Measurements from ENCODE around the gene SLC52A1.

SLC52A1 gene

DNA sequence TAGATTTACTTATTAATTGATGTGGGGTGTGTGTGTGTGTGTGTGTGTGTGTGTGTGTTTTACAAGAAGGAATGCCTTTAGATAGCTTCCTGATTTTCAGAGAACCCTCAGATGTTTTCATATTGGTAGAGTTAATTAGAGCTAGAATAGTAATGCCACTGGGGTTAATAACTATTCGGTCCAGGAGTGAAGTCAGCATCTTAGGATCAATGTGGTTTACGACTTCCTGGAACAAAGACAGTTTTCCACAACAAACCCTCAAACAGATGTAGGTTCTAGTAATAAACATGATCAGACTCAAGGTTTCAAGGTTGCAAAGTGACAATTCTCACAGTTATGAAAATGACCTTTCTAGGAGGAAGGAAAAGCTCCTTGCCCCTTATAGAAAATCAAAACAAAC lies 12.2 kb upstream of the SLC52A1 start:
- Histone ChIP-seq H3K27me3 (ENCODE audit: control insufficient read depth in 1 of 2, insufficient read depth in 1 of 2, low read length in 2 of 2) (no peaks in the 10 kb centered on the region), H2BK120ac (ENCODE audit: low read depth, low read length) (no peak overlapping the region), H3K36me3 (ENCODE audit: control insufficient read depth in 1 of 2, insufficient read depth in 2 of 2, low read depth in 1 of 2, low read length in 2 of 2) (no peaks in the 10 kb centered on the region), H3K4me3 (ENCODE audit: insufficient read depth in 1 of 2, low read depth in 1 of 2, low read length in 2 of 2) (no peak overlapping the region), H3K4me2 (ENCODE audit: low read length, poor library complexity, severe bottlenecking) (no peak overlapping the region), H2BK12ac (ENCODE audit: low read length in 2 of 2) (no peak overlapping the region), H2BK15ac (ENCODE audit: low read depth, poor library complexity, severe bottlenecking) (no peak overlapping the region), H3K4ac (ENCODE audit: low read depth in 1 of 2, low read length in 2 of 2) (no peak overlapping the region), H4K91ac (ENCODE audit: low read length) (no peak overlapping the region), H3K23ac (ENCODE audit: low read length in 2 of 2) (no peak overlapping the region), H3K9me3 (ENCODE audit: control insufficient read depth, low read length) (no peaks in the 10 kb centered on the region), H2AK5ac (ENCODE audit: low read length, severe bottlenecking) (no peak overlapping the region), H3K27ac (ENCODE audit: low read length, poor library complexity, severe bottlenecking) (no peak overlapping the region), H3K14ac (ENCODE audit: low read length in 2 of 2) (no peak overlapping the region), H3K4me1 (ENCODE audit: control insufficient read depth, insufficient read depth, low read depth, low read length) (peaks cover 1% of the 10 kb centered on the region), H2AFZ (ENCODE audit: low read depth, low read length) (no peak overlapping the region), H3K79me1 (replicated peaks; ENCODE audit: low read length, poor library complexity, severe bottlenecking) (no peaks in the 10 kb centered on the region), H2BK5ac (ENCODE audit: low read depth, low read length, poor library complexity, severe bottlenecking) (no peak overlapping the region), H3K18ac (ENCODE audit: low read depth in 1 of 2, low read length in 2 of 2) (no peak overlapping the region), H4K8ac (ENCODE audit: low read length) (no peak overlapping the region), H3K9ac (ENCODE audit: low read length) (peak overlapping the region; percentile 22)
- DNase-seq, result no peak
- 44% methylated on average over 2 of the region's 2 CpGs for WGBS

DNA sequence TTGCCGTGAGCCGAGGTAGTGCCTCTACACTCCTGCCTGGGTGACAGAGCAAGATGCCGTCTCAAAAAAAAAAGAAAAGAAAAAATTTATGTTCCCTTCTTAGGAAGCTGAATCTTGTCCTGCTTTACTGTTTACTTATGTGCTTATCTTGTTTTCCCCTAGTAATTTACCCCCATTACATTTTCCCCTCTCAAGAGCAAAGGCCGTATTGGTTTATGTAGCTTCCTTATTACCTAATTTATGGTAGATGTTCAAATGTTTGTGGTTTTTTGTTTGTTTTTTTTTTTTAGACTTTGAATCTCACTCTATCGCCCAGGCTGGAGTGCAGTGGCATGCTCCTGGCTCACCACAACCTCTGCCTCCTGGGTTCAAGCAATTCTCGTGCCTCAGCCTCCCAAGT lies 10.3 kb upstream of the SLC52A1 start:
- H3K79me1 ChIP-seq (replicated peaks; ENCODE audit: low read length, poor library complexity, severe bottlenecking), result no peaks in the 10 kb centered on the region
- H3K4me3 ChIP-seq (ENCODE audit: insufficient read depth in 1 of 2, low read depth in 1 of 2, low read length in 2 of 2), result no peak overlapping the region
- H3K9me3 ChIP-seq (ENCODE audit: control insufficient read depth, low read length), result no peaks in the 10 kb centered on the region
- H2BK5ac ChIP-seq (ENCODE audit: low read depth, low read length, poor library complexity, severe bottlenecking), result no peak overlapping the region
- H3K27me3 ChIP-seq (ENCODE audit: control insufficient read depth in 1 of 2, insufficient read depth in 1 of 2, low read length in 2 of 2), result no peaks in the 10 kb centered on the region
- H3K27ac ChIP-seq (ENCODE audit: low read length, poor library complexity, severe bottlenecking), result no peak overlapping the region
- no peaks in the 10 kb centered on the region for H3K36me3 ChIP-seq (ENCODE audit: control insufficient read depth in 1 of 2, insufficient read depth in 2 of 2, low read depth in 1 of 2, low read length in 2 of 2)
- no peak overlapping the region for H3K4ac ChIP-seq (ENCODE audit: low read depth in 1 of 2, low read length in 2 of 2)
- no peak overlapping the region for H3K18ac ChIP-seq (ENCODE audit: low read depth in 1 of 2, low read length in 2 of 2)
- no peak overlapping the region for H2BK15ac ChIP-seq (ENCODE audit: low read depth, poor library complexity, severe bottlenecking)
- no peak overlapping the region for H2BK120ac ChIP-seq (ENCODE audit: low read depth, low read length)
- H2AFZ ChIP-seq (ENCODE audit: low read depth, low read length), result no peak overlapping the region
- WGBS, result 81% methylated on average over 4 of the region's 6 CpGs
- no peak overlapping the region for H3K9ac ChIP-seq (ENCODE audit: low read length)
- H3K4me2 ChIP-seq (ENCODE audit: low read length, poor library complexity, severe bottlenecking), result no peak overlapping the region
- no peak overlapping the region for H3K14ac ChIP-seq (ENCODE audit: low read length in 2 of 2)
- no peak overlapping the region for H2BK12ac ChIP-seq (ENCODE audit: low read length in 2 of 2)
- peaks cover 1% of the 10 kb centered on the region for H3K4me1 ChIP-seq (ENCODE audit: control insufficient read depth, insufficient read depth, low read depth, low read length)
- H4K8ac ChIP-seq (ENCODE audit: low read length), result no peak overlapping the region
- H3K23ac ChIP-seq (ENCODE audit: low read length in 2 of 2), result no peak overlapping the region
- H4K91ac ChIP-seq (ENCODE audit: low read length), result no peak overlapping the region
- DNase-seq, result no peak
- H2AK5ac ChIP-seq (ENCODE audit: low read length, severe bottlenecking), result no peak overlapping the region

DNA sequence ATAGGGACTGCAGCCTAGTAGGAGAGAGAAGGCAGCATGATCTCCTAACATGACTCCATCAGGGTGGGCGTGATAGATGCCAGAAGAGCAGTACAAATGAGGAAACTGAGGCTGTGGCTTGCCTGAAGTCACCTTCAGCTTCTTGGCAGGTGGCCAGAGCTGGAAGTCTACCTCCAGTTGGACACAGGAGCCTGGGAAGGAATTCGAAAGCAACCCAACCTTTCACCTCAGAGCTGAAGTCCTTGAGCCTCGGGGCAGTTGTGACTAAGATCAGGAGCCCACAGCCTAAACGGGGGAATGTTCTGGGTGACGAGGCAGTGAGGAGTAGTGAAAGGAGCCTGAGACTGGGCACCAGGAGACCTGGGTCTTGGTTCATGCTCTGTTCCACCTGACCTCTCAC lies 9.4 kb upstream of the SLC52A1 start:
- no peak overlapping the region for H3K27ac ChIP-seq (ENCODE audit: low read length, poor library complexity, severe bottlenecking)
- no peak overlapping the region for H2BK120ac ChIP-seq (ENCODE audit: low read depth, low read length)
- no peak overlapping the region for H2AFZ ChIP-seq (ENCODE audit: low read depth, low read length)
- H3K9ac ChIP-seq (ENCODE audit: low read length), result no peak overlapping the region
- no peak overlapping the region for H2BK12ac ChIP-seq (ENCODE audit: low read length in 2 of 2)
- H3K4me3 ChIP-seq (ENCODE audit: insufficient read depth in 1 of 2, low read depth in 1 of 2, low read length in 2 of 2), result no peak overlapping the region
- no peaks in the 10 kb centered on the region for H3K36me3 ChIP-seq (ENCODE audit: control insufficient read depth in 1 of 2, insufficient read depth in 2 of 2, low read depth in 1 of 2, low read length in 2 of 2)
- peaks cover 1% of the 10 kb centered on the region for H3K4me1 ChIP-seq (ENCODE audit: control insufficient read depth, insufficient read depth, low read depth, low read length)
- H3K4ac ChIP-seq (ENCODE audit: low read depth in 1 of 2, low read length in 2 of 2), result no peak overlapping the region
- H3K23ac ChIP-seq (ENCODE audit: low read length in 2 of 2), result no peak overlapping the region
- H3K18ac ChIP-seq (ENCODE audit: low read depth in 1 of 2, low read length in 2 of 2), result no peak overlapping the region
- H2BK15ac ChIP-seq (ENCODE audit: low read depth, poor library complexity, severe bottlenecking), result no peak overlapping the region
- no peak overlapping the region for H3K14ac ChIP-seq (ENCODE audit: low read length in 2 of 2)
- H3K27me3 ChIP-seq (ENCODE audit: control insufficient read depth in 1 of 2, insufficient read depth in 1 of 2, low read length in 2 of 2), result no peaks in the 10 kb centered on the region
- H2BK5ac ChIP-seq (ENCODE audit: low read depth, low read length, poor library complexity, severe bottlenecking), result no peak overlapping the region
- WGBS, result 91% methylated on average over 5 of the region's 5 CpGs
- H2AK5ac ChIP-seq (ENCODE audit: low read length, severe bottlenecking), result no peak overlapping the region
- no peaks in the 10 kb centered on the region for H3K79me1 ChIP-seq (replicated peaks; ENCODE audit: low read length, poor library complexity, severe bottlenecking)
- DNase-seq, result no peak
- no peak overlapping the region for H4K8ac ChIP-seq (ENCODE audit: low read length)
- no peak overlapping the region for H4K91ac ChIP-seq (ENCODE audit: low read length)
- no peak overlapping the region for H3K4me2 ChIP-seq (ENCODE audit: low read length, poor library complexity, severe bottlenecking)
- no peaks in the 10 kb centered on the region for H3K9me3 ChIP-seq (ENCODE audit: control insufficient read depth, low read length)

DNA sequence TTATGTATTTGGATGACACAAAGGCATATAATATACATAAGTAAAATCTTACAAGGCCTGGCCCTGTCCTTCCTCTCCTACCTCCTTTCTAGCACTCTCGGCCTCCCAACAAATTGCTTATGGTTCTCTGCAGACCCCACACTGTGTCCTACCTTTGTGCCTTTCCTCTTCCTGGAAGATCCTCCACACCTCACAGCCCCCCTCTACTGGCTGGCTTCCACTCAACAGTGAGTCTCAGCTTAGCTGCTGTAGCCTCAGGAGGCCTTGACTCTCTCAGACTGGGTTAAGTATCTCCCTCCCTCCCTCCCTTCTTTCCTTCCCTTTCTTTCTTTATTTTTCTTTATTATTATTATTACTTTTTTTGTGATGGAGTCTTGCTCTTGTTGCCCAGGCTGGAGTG lies 8.3 kb upstream of the SLC52A1 start:
- no peak overlapping the region for H2BK12ac ChIP-seq (ENCODE audit: low read length in 2 of 2)
- WGBS, result 94% methylated on average over 1 of the region's 1 CpG

More for the DNA sequence above, 8.3 kb upstream of the SLC52A1 start:
- Histone ChIP-seq H3K14ac (ENCODE audit: low read length in 2 of 2) (no peak overlapping the region), H2AK5ac (ENCODE audit: low read length, severe bottlenecking) (no peak overlapping the region), H3K9ac (ENCODE audit: low read length) (no peak overlapping the region), H2BK120ac (ENCODE audit: low read depth, low read length) (no peak overlapping the region), H3K27ac (ENCODE audit: low read length, poor library complexity, severe bottlenecking) (no peak overlapping the region), H4K91ac (ENCODE audit: low read length) (no peak overlapping the region), H3K23ac (ENCODE audit: low read length in 2 of 2) (no peak overlapping the region), H3K27me3 (ENCODE audit: control insufficient read depth in 1 of 2, insufficient read depth in 1 of 2, low read length in 2 of 2) (no peaks in the 10 kb centered on the region), H2BK15ac (ENCODE audit: low read depth, poor library complexity, severe bottlenecking) (no peak overlapping the region), H3K18ac (ENCODE audit: low read depth in 1 of 2, low read length in 2 of 2) (no peak overlapping the region), H3K4ac (ENCODE audit: low read depth in 1 of 2, low read length in 2 of 2) (no peak overlapping the region), H3K4me2 (ENCODE audit: low read length, poor library complexity, severe bottlenecking) (no peak overlapping the region), H3K79me1 (replicated peaks; ENCODE audit: low read length, poor library complexity, severe bottlenecking) (no peaks in the 10 kb centered on the region), H3K9me3 (ENCODE audit: control insufficient read depth, low read length) (no peaks in the 10 kb centered on the region), H3K4me1 (ENCODE audit: control insufficient read depth, insufficient read depth, low read depth, low read length) (no peaks in the 10 kb centered on the region), H4K8ac (ENCODE audit: low read length) (no peak overlapping the region), H3K36me3 (ENCODE audit: control insufficient read depth in 1 of 2, insufficient read depth in 2 of 2, low read depth in 1 of 2, low read length in 2 of 2) (no peaks in the 10 kb centered on the region), H3K4me3 (ENCODE audit: insufficient read depth in 1 of 2, low read depth in 1 of 2, low read length in 2 of 2) (no peak overlapping the region), H2BK5ac (ENCODE audit: low read depth, low read length, poor library complexity, severe bottlenecking) (no peak overlapping the region), H2AFZ (ENCODE audit: low read depth, low read length) (no peak overlapping the region)
- DNase-seq, result no peak
